Body of pancreas (tissue), 4 donors: ENCODE results near the gene UCP2. TPM values are rescaled to one million over a fixed set of nuclear protein-coding genes. Genes with fewer than 3 reads are reported as not detected.

Source experiments
- ATAC-seq: fragments of 150-250 bp; one replicate; pipeline ENCODE4 v1.9.1; 2016
- DNase-seq, 4 donors: peaks; one replicate each; pipeline ENCODE4 v3.0.0-alpha.2; 2019
- H3K27ac ChIP-seq, 4 donors: fragments of 200-600 bp; sonication (generic); 1 replicate in 3 of 4; 2 replicates in 1 of 4; pipeline versions ENCODE4 v1.5.1 to v1.6.1; 2016 to 2019; ENCODE audit warnings: mild to moderate bottlenecking in 1 of 4, mixed read lengths in 1 of 4, moderate library complexity in 1 of 4
- H3K27me3 ChIP-seq, 2 donors: fragments of 200-600 bp; sonication (generic); one replicate each; pipeline ENCODE4 v1.6.0; 2016; ENCODE audit warnings: mild to moderate bottlenecking in 1 of 2
- H3K36me3 ChIP-seq, 2 donors: fragments of 200-600 bp; sonication (generic); replicated peaks in 1 of 2; 2 replicates each; pipeline ENCODE4 v1.5.1; 2016; ENCODE audit warnings: low read depth in 2 of 2; ENCODE audit not compliant: insufficient read depth in 1 of 2
- H3K4me1 ChIP-seq: fragments of 200-600 bp; sonication (generic); one replicate; pipeline ENCODE4 v1.6.0; 2016
- H3K4me3 ChIP-seq, 2 donors: fragments of 200-600 bp; sonication (generic); 1 replicate in 1 of 2; 2 replicates in 1 of 2; pipeline ENCODE4 v1.5.1; 2016 to 2019
- H3K9me3 ChIP-seq, 3 donors: fragments of 200-600 bp; sonication (generic); 1 replicate in 2 of 3; 2 replicates in 1 of 3; pipeline ENCODE4 v1.5.1; 2016
- CTCF ChIP-seq, 7 experiments: fragments of 450-650 bp in 4 of 7; fragments of 200-600 bp in 3 of 7; sonication (generic) in 3 of 7; IDR thresholded peaks; one replicate each; pipeline ENCODE4 v1.5.1; 2016 to 2019; ENCODE audit warnings: antibody characterized with exemption in 7 of 7
- POLR2A ChIP-seq, 3 donors: fragments of 450-650 bp; IDR thresholded peaks; one replicate each; pipeline ENCODE4 v1.6.1; 2016; ENCODE audit warnings: antibody characterized with exemption in 3 of 3, mild to moderate bottlenecking in 2 of 3
- WGBS, 2 donors: methylation state at CpG; one replicate each; pipeline ENCODE4 v1.1.5; 2017; 5-methylcytosine and 5-hydroxymethylcytosine counted together
- intact Hi-C: fragments of 100-400 bp; cut with DNase I; formaldehyde crosslinking; loops from one replicate; pipeline ENCODE4 v1.15.1; 2023
- total RNA-seq, 2 donors: library from RNA; depleted of rRNA; stranded (reverse); fragments of >200 nt; gene quantifications; one replicate each; pipeline ENCODE4 v1.1.0, GENCODE V29; 2016

The UCP2 gene
- total RNA-seq, 2 donors from 2014 or later = 10.9 to 17.1 TPM

- ATAC-seq = no peak
- H3K27ac ChIP-seq = no peak overlapping the region
- H3K9me3 ChIP-seq = no peaks in the 10 kb centered on the region
- peak in 3 of 4 donors; percentile 12 to 36 (median 24) for DNase-seq
- peaks cover 13 to 22% of the 10 kb centered on the region in 2 donors for H3K36me3 ChIP-seq
- H3K4me1 ChIP-seq = no peaks in the 10 kb centered on the region
- TF ChIP-seq POLR2A (IDR thresholded peaks at IDR 0.05) (no peak), CTCF (IDR thresholded peaks at IDR 0.05) (peak in 4 of 7 experiments; percentile 29 to 47 (median 42))
- no peak overlapping the region for H3K4me3 ChIP-seq
- H3K27me3 ChIP-seq = no peaks in the 10 kb centered on the region
- WGBS, 2 donors = 59 to 64% methylated on average over 7 of the region's 7 CpGs
- intact Hi-C loops = no loop called here
Measured at GRCh38 chr11:73931039-73931645, 51.5 kb downstream of the UCP2 start.

- WGBS, 2 donors = 92 to 98% methylated on average over 2 of the region's 2 CpGs
- peaks cover 13 to 22% of the 10 kb centered on the region in 2 donors for H3K36me3 ChIP-seq
- H3K27me3 ChIP-seq = no peaks in the 10 kb centered on the region
- intact Hi-C loops = no loop called here
- no peaks in the 10 kb centered on the region for H3K4me1 ChIP-seq
- DNase-seq = no peak
- no peak for ATAC-seq
- H3K27ac ChIP-seq = no peak overlapping the region
- H3K9me3 ChIP-seq = no peaks in the 10 kb centered on the region
- no peak overlapping the region for H3K4me3 ChIP-seq
- TF ChIP-seq CTCF (IDR thresholded peaks at IDR 0.05) (no peak), POLR2A (IDR thresholded peaks at IDR 0.05) (no peak)
Measured at GRCh38 chr11:73929388-73929787, 53.3 kb downstream of the UCP2 start.

Other genes with a start within 250 kb of the UCP2 start
- 10 to 100 TPM; 54.5 to 92.0 TPM for gene RAB6A, start 221.8 kb downstream of the UCP2 start, total RNA-seq
- 10 to 100 TPM in 1 of 2 donors, 1 to 10 TPM in 1; 9.2 to 17.9 TPM for gene MRPL48, start 195.0 kb downstream of the UCP2 start, total RNA-seq
- 10 to 100 TPM; 34.5 to 68.2 TPM for gene COA4, start 106.0 kb downstream of the UCP2 start, total RNA-seq
- 10 to 100 TPM; 11.2 to 12.2 TPM for gene PAAF1, start 105.8 kb downstream of the UCP2 start, total RNA-seq
- under 1 TPM in 1 of 2 donors, not detected in 1; 0.78 TPM for gene DNAJB13, start 31.8 kb downstream of the UCP2 start, total RNA-seq
- 1 to 10 TPM; 1.6 to 2.3 TPM for gene UCP3, start 26.2 kb upstream of the UCP2 start, total RNA-seq
- gene C2CD3, start 188.2 kb upstream of the UCP2 start, total RNA-seq = 10 to 100 TPM; 12.2 to 31.6 TPM
- gene PPME1, start 188.4 kb upstream of the UCP2 start, total RNA-seq = 10 to 100 TPM; 10.9 to 12.9 TPM